ENCODE data around the gene SYT12. TPM values are rescaled to one million over a fixed set of nuclear protein-coding genes. Genes with fewer than 3 reads are reported as not detected.

The SYT12 gene
- total RNA-seq, 4 donors from 2014 or later: 0.13 TPM; not detected in 3

- Histone ChIP-seq H3K27me3 (peaks cover 0 to 39% (median 12%) of the 10 kb centered on the region in 4 donors), H3K36me3 (no peaks in the 10 kb centered on the region), H3K9me3 (no peaks in the 10 kb centered on the region), H3K27ac (replicated peaks in 1 of 4) (no peak overlapping the region), H3K4me1 (peaks cover 13 to 20% (median 19%) of the 10 kb centered on the region in 4 donors), H3K4me3 (no peak overlapping the region)
- TF ChIP-seq POLR2AphosphoS5 (IDR thresholded peaks at IDR 0.05) (no peak), POLR2A (IDR thresholded peaks at IDR 0.05; ENCODE audit: low read depth) (no peak), CTCF (IDR thresholded peaks at IDR 0.05) (no peak), EP300 (IDR thresholded peaks at IDR 0.05) (no peak)
- intact Hi-C loops (cut with DNase I): no loop called here
- WGBS: 95% methylated on average over 5 of the region's 5 CpGs
- DNase-seq (ENCODE audit: extremely low spot score): no peak
These were observed 4.0 kb downstream of the SYT12 start for GRCh38 chr11:67026941-67027340.

GRCh38 chr11:67027483-67027930 is 4.6 kb downstream of the SYT12 start:
- Histone ChIP-seq H3K4me3 (no peak overlapping the region), H3K27me3 (peaks cover 0 to 34% (median 9%) of the 10 kb centered on the region in 4 donors), H3K27ac (replicated peaks in 1 of 4) (no peak overlapping the region), H3K36me3 (no peaks in the 10 kb centered on the region), H3K9me3 (no peaks in the 10 kb centered on the region), H3K4me1 (peaks cover 10 to 16% (median 14%) of the 10 kb centered on the region in 4 donors)
- TF ChIP-seq CTCF (IDR thresholded peaks at IDR 0.05) (no peak), POLR2A (IDR thresholded peaks at IDR 0.05; ENCODE audit: low read depth) (no peak), POLR2AphosphoS5 (IDR thresholded peaks at IDR 0.05) (no peak), EP300 (IDR thresholded peaks at IDR 0.05) (no peak)
- whole genome bisulfite sequencing: 90% methylated on average over 12 of the region's 12 CpGs
- DNase-seq (ENCODE audit: extremely low spot score): no peak
- intact Hi-C loops (cut with DNase I): no loop called here

- intact Hi-C loops (cut with DNase I): no loop called here
- no peak for TF ChIP-seq CTCF (IDR thresholded peaks at IDR 0.05)
- no peak for TF ChIP-seq POLR2AphosphoS5 (IDR thresholded peaks at IDR 0.05)
- no peak for TF ChIP-seq POLR2A (IDR thresholded peaks at IDR 0.05; ENCODE audit: low read depth)
- no peak for TF ChIP-seq EP300 (IDR thresholded peaks at IDR 0.05)
- peaks cover 5 to 15% (median 12%) of the 10 kb centered on the region in 4 donors for H3K4me1 ChIP-seq
- H3K4me3 ChIP-seq: no peak overlapping the region
- H3K9me3 ChIP-seq: no peaks in the 10 kb centered on the region
- no peak overlapping the region for H3K27ac ChIP-seq (replicated peaks in 1 of 4)
- H3K36me3 ChIP-seq: no peaks in the 10 kb centered on the region
- peaks cover 0 to 28% (median 8%) of the 10 kb centered on the region in 4 donors for H3K27me3 ChIP-seq
- DNase-seq (ENCODE audit: extremely low spot score): no peak
- 85% methylated on average over 5 of the region's 6 CpGs for WGBS
These were observed 5.1 kb downstream of the SYT12 start for GRCh38 chr11:67027943-67028542.

GRCh38 chr11:67029146-67029545 is 6.2 kb downstream of the SYT12 start:
- Histone ChIP-seq H3K36me3 (no peaks in the 10 kb centered on the region), H3K4me1 (peaks cover 0 to 14% (median 12%) of the 10 kb centered on the region in 4 donors), H3K27me3 (peaks cover 0 to 18% (median under 1%) of the 10 kb centered on the region in 4 donors), H3K27ac (replicated peaks in 1 of 4) (no peak overlapping the region), H3K9me3 (no peaks in the 10 kb centered on the region), H3K4me3 (no peak overlapping the region)
- TF ChIP-seq POLR2A (IDR thresholded peaks at IDR 0.05; ENCODE audit: low read depth) (no peak), EP300 (IDR thresholded peaks at IDR 0.05) (no peak), CTCF (IDR thresholded peaks at IDR 0.05) (no peak), POLR2AphosphoS5 (IDR thresholded peaks at IDR 0.05) (no peak)
- 92% methylated on average over 6 of the region's 6 CpGs for WGBS
- intact Hi-C loops (cut with DNase I): no loop called here
- DNase-seq (ENCODE audit: extremely low spot score): no peak
